Neural cell (in vitro differentiated cells): ENCODE measurements around the gene ADAMTS17.

ENCODE experiments used
- CTCF ChIP-seq: fragments of 450-650 bp; IDR thresholded peaks from 2 replicates; pipeline ENCODE4 v1.5.1; 2014; ENCODE audit warnings: antibody characterized with exemption, mild to moderate bottlenecking, moderate library complexity; ENCODE audit not compliant: poor library complexity, severe bottlenecking
- EP300 ChIP-seq: fragments of 450-650 bp; conservative IDR thresholded peaks from 2 replicates; pipeline ENCODE4 v1.6.1; 2014; ENCODE audit warnings: antibody characterized with exemption, mild to moderate bottlenecking, moderate library complexity; ENCODE audit not compliant: poor library complexity, severe bottlenecking
- POLR2AphosphoS5 ChIP-seq: IDR thresholded peaks from 2 replicates; pipeline ENCODE4 v1.6.1; 2012

GRCh38 chr15:100120111-100120510 lies 221.7 kb downstream of the ADAMTS17 start:
- TF ChIP-seq CTCF, result no peak
- no peak for TF ChIP-seq POLR2AphosphoS5
- no peak for TF ChIP-seq EP300
